Pancreas (tissue), 10 donors: ENCODE results near the gene MRAP2. TPM values are rescaled to one million over a fixed set of nuclear protein-coding genes. Genes with fewer than 3 reads are reported as not detected.

ENCODE experiments used
- ATAC-seq, 4 donors: fragments of 200-7000 bp; cut with Tn5 transposase; one replicate each; pipeline versions ENCODE4 v1.8.0 to v1.9.1; 2020; ENCODE audit warnings: mild to moderate bottlenecking in 4 of 4, moderate library complexity in 4 of 4
- DNase-seq, 6 donors: peaks; one replicate each; pipeline ENCODE4 v3.0.0-alpha.2; 2020
- FAIRE-seq: peaks from 2 replicates; lab custom pipeline; 2012; peaks lifted over from hg19 to GRCh38; lab: Jason Lieb, UNC
- H3K27ac ChIP-seq, 4 donors: fragments of 200-600 bp; sonication (generic); 1 replicate in 3 of 4; 2 replicates in 1 of 4; pipeline versions ENCODE4 v1.5.0 to v1.8.0; 2020
- H3K27me3 ChIP-seq, 4 donors: fragments of 200-600 bp; one replicate each; pipeline ENCODE4 v1.8.0; 2021
- H3K36me3 ChIP-seq, 3 donors: fragments of 200-600 bp; sonication (generic) in 1 of 3; one replicate each; pipeline versions ENCODE4 v1.5.0 to v1.8.0; 2020 to 2021
- H3K4me1 ChIP-seq, 3 donors: fragments of 200-600 bp; one replicate each; pipeline ENCODE4 v1.8.0; 2021
- H3K4me3 ChIP-seq, 4 donors: fragments of 200-600 bp; sonication (generic) in 2 of 4; one replicate each; pipeline versions ENCODE4 v1.5.0 to v1.8.0; 2020 to 2021
- H3K9me3 ChIP-seq, 4 donors: fragments of 200-600 bp; one replicate each; pipeline ENCODE4 v1.8.0; 2021
- CTCF ChIP-seq, 4 donors: fragments of 200-600 bp; sonication (generic) in 3 of 4; IDR thresholded peaks; one replicate each; pipeline versions ENCODE4 v1.5.0 to v1.8.0; 2021; ENCODE audit warnings: antibody characterized with exemption in 4 of 4
- WGBS, 2 donors: extraction: QIAGEN DNeasy Blood & Tissue Kit; methylation state at CpG; one replicate each; pipeline ENCODE4 v1.1.7; 2013; 5-methylcytosine and 5-hydroxymethylcytosine counted together
- intact Hi-C, 3 donors: fragments of 100-400 bp; cut with DNase I; formaldehyde crosslinking; loops; one replicate each; pipeline versions ENCODE4 v1.11.1 to v1.14.2; 2022
- polyA plus RNA-seq, 2 donors: library from polyadenylated mRNA; stranded (reverse); fragments of 200-250 nt; gene quantifications; one replicate each; pipeline ENCODE4 v1.2.3, GENCODE V29; 2013
- total RNA-seq, 6 donors: library from RNA; stranded (reverse); fragmentation: NEBNext Ultra II Directional in 4 of 6; extraction: Animal tissue kit (Norgen Biotek cat#: 25700) in 4 of 6; gene quantifications; one replicate each; pipeline versions ENCODE4 v1.2.1 to v1.2.4, GENCODE V29; 2021 to 2023
- donor health status: healthy with polysubstance abuse.
- donor health status: DM: no; HTN: no; CAD: no; lungs with moderate emphysema.
- donor health status: DM: no; HTN: no; CAD: no.
- donor health status: control.
- donor health status: control.
- donor health status: Bipolar disorder and iron deficiency.
- donor health status: DM: yes; HTN: yes; CAD: no.
- donor health status: DM: no; HTN: no; CAD: no.
- donor health status: DM: no; HTN: no; CAD: no.
- donor health status: DM: yes; HTN: yes; CAD: no.

MRAP2 gene
- total and polyA plus RNA-seq, 8 donors, result 0.88 to 20.2 (median 2.9) TPM

GRCh38 chr6:83998021-83998584, 35.5 kb upstream of the MRAP2 start:
- no peaks in the 10 kb centered on the region for H3K36me3 ChIP-seq
- FAIRE-seq (no peak), DNase-seq (no peak), ATAC-seq (no peak)
- no peak overlapping the region for H3K4me3 ChIP-seq
- intact Hi-C loops, result no loop called here
- TF ChIP-seq CTCF (IDR thresholded peaks at IDR 0.05), result no peak
- no peak overlapping the region for H3K27ac ChIP-seq
- H3K27me3 ChIP-seq, result no peaks in the 10 kb centered on the region
- no peaks in the 10 kb centered on the region for H3K9me3 ChIP-seq
- H3K4me1 ChIP-seq, result no peaks in the 10 kb centered on the region

GRCh38 chr6:84001119-84001518, 32.5 kb upstream of the MRAP2 start:
- intact Hi-C loops, result no loop called here
- DNase-seq, result no peak
- FAIRE-seq, result no peak

GRCh38 chr6:84002226-84002625, 31.3 kb upstream of the MRAP2 start:
- no peak for ATAC-seq

More at GRCh38 chr6:84001119-84001518, 32.5 kb upstream of the MRAP2 start:
- no peaks in the 10 kb centered on the region for H3K9me3 ChIP-seq
- no peaks in the 10 kb centered on the region for H3K4me1 ChIP-seq
- no peaks in the 10 kb centered on the region for H3K27me3 ChIP-seq
- H3K4me3 ChIP-seq, result no peak overlapping the region
- H3K27ac ChIP-seq, result no peak overlapping the region
- no peak for TF ChIP-seq CTCF (IDR thresholded peaks at IDR 0.05)
- no peak for ATAC-seq
- 58 to 62% methylated on average over 3 of the region's 3 CpGs for WGBS, 2 donors
- H3K36me3 ChIP-seq, result no peaks in the 10 kb centered on the region

GRCh38 chr6:84003131-84003530, 30.4 kb upstream of the MRAP2 start:
- no peak for ATAC-seq
- 7 to 28% methylated on average over 1 of the region's 1 CpG for WGBS, 2 donors
- no peak overlapping the region for H3K4me3 ChIP-seq
- no peaks in the 10 kb centered on the region for H3K36me3 ChIP-seq
- no peak for TF ChIP-seq CTCF (IDR thresholded peaks at IDR 0.05)
- no peaks in the 10 kb centered on the region for H3K9me3 ChIP-seq
- H3K27me3 ChIP-seq, result no peaks in the 10 kb centered on the region
- no peak for DNase-seq
- intact Hi-C loops, result no loop called here
- H3K4me1 ChIP-seq, result no peaks in the 10 kb centered on the region
- no peak for FAIRE-seq
- H3K27ac ChIP-seq, result no peak overlapping the region

More at GRCh38 chr6:84002226-84002625, 31.3 kb upstream of the MRAP2 start:
- Histone ChIP-seq H3K27me3 (no peaks in the 10 kb centered on the region), H3K36me3 (no peaks in the 10 kb centered on the region), H3K4me1 (no peaks in the 10 kb centered on the region), H3K9me3 (no peaks in the 10 kb centered on the region), H3K27ac (no peak overlapping the region), H3K4me3 (no peak overlapping the region)
- 28 to 41% methylated on average over 2 of the region's 2 CpGs for WGBS, 2 donors
- no peak for TF ChIP-seq CTCF (IDR thresholded peaks at IDR 0.05)
- FAIRE-seq (no peak), DNase-seq (no peak)
- intact Hi-C loops, result no loop called here

GRCh38 chr6:84003654-84004053, 29.9 kb upstream of the MRAP2 start:
- Histone ChIP-seq H3K36me3 (no peaks in the 10 kb centered on the region), H3K27ac (no peak overlapping the region), H3K4me1 (no peaks in the 10 kb centered on the region), H3K4me3 (no peak overlapping the region), H3K9me3 (no peaks in the 10 kb centered on the region), H3K27me3 (no peaks in the 10 kb centered on the region)
- FAIRE-seq (no peak), ATAC-seq (no peak), DNase-seq (no peak)
- WGBS, 2 donors, result 58 to 67% methylated on average over 4 of the region's 4 CpGs
- intact Hi-C loops, result no loop called here
- no peak for TF ChIP-seq CTCF (IDR thresholded peaks at IDR 0.05)
